Right cardiac atrium (tissue), 5 donors: ENCODE measurements around the gene NSMF. TPM values are rescaled to one million over a fixed set of nuclear protein-coding genes. Genes with fewer than 3 reads are reported as not detected.

Experiments
- ATAC-seq, 2 donors: fragments of 200-7000 bp; cut with Tn5 transposase; one replicate each; pipeline versions ENCODE4 v1.8.0 to v1.9.1; 2020; ENCODE audit warnings: moderate library complexity in 2 of 2, mild to moderate bottlenecking in 1 of 2
- DNase-seq, 3 donors: peaks; one replicate each; pipeline ENCODE4 v3.0.0-alpha.2; 2020
- H3K27ac ChIP-seq: one replicate; pipeline ENCODE4 v1.5.1; 2013; ENCODE audit warnings: mild to moderate bottlenecking, low read length, control low read depth, moderate library complexity
- H3K27me3 ChIP-seq: one replicate; pipeline ENCODE4 v1.6.1; 2013; ENCODE audit not compliant: control insufficient read depth, insufficient read depth
- H3K4me1 ChIP-seq: one replicate; pipeline ENCODE4 v1.6.1; 2013; ENCODE audit warnings: low read length; ENCODE audit not compliant: control insufficient read depth, insufficient read depth
- H3K4me3 ChIP-seq: one replicate; pipeline ENCODE4 v1.5.1; 2013; ENCODE audit warnings: low read length, control low read depth
- H3K9me3 ChIP-seq: one replicate; pipeline ENCODE4 v1.6.1; 2013; ENCODE audit warnings: low read length; ENCODE audit not compliant: control insufficient read depth
- WGBS: extraction: QIAGEN DNeasy Blood & Tissue Kit; methylation state at CpG from one replicate; pipeline ENCODE4 v1.1.7; 2013; 5-methylcytosine and 5-hydroxymethylcytosine counted together
- intact Hi-C, 4 donors: fragments of 100-400 bp; cut with DNase I; formaldehyde crosslinking; loops; one replicate each; pipeline versions ENCODE4 v1.11.0 to v1.14.0; 2022 to 2023
- polyA plus RNA-seq: library from polyadenylated mRNA; stranded (reverse); fragments of 200-250 nt; gene quantifications from one replicate; pipeline ENCODE4 v1.2.3, GENCODE V29; 2013
- total RNA-seq, 4 donors: library from RNA; stranded (reverse); fragmentation: NEBNext Ultra II Directional; extraction: Animal tissue kit (Norgen Biotek cat#: 25700); gene quantifications; one replicate each; pipeline ENCODE4 v1.2.1, GENCODE V29; 2021
- donor health status: healthy with polysubstance abuse.
- donor health status: DM: no; HTN: yes; CAD: no.
- donor health status: DM: no; HTN: no; CAD: no.
- donor health status: DM: no; HTN: yes; CAD: no; lungs with severe emphysema.
- donor health status: DM: yes; HTN: yes; CAD: no.

NSMF gene
- total and polyA plus RNA-seq, 5 donors, result 12.4 to 25.5 (median 18.8) TPM

GRCh38 chr9:137490532-137491186 is 31.5 kb upstream of the NSMF start:
- Histone ChIP-seq H3K4me1 (no peaks in the 10 kb centered on the region), H3K4me3 (no peak overlapping the region), H3K9me3 (no peaks in the 10 kb centered on the region), H3K27ac (no peak overlapping the region), H3K27me3 (no peaks in the 10 kb centered on the region)
- DNase-seq (no peak), ATAC-seq (no peak)
- 89% methylated on average over 9 of the region's 9 CpGs for WGBS
- intact Hi-C loops, result no loop called here

GRCh38 chr9:137488906-137489305 is 29.8 kb upstream of the NSMF start:
- no peak overlapping the region for H3K27ac ChIP-seq
- intact Hi-C loops, result no loop called here
- no peaks in the 10 kb centered on the region for H3K9me3 ChIP-seq
- 94% methylated on average over 6 of the region's 6 CpGs for WGBS
- H3K4me1 ChIP-seq, result no peaks in the 10 kb centered on the region
- ATAC-seq, result no peak
- H3K27me3 ChIP-seq, result no peaks in the 10 kb centered on the region
- DNase-seq, result no peak
- no peak overlapping the region for H3K4me3 ChIP-seq

- DNase-seq, result peak in 1 of 3 donors; percentile 15
- Histone ChIP-seq H3K9me3 (no peaks in the 10 kb centered on the region), H3K4me3 (no peak overlapping the region), H3K4me1 (no peaks in the 10 kb centered on the region), H3K27me3 (no peaks in the 10 kb centered on the region), H3K27ac (no peak overlapping the region)
- ATAC-seq, result no peak
- intact Hi-C loops, result no loop called here
- 81% methylated on average over 6 of the region's 6 CpGs for WGBS
Measured at GRCh38 chr9:137488327-137488653, 29.2 kb upstream of the NSMF start.

GRCh38 chr9:137487454-137488326 is 28.6 kb upstream of the NSMF start:
- no peak overlapping the region for H3K4me3 ChIP-seq
- intact Hi-C loops, result no loop called here
- DNase-seq (peak in 1 of 3 donors; percentile 40), ATAC-seq (no peak)
- no peaks in the 10 kb centered on the region for H3K27me3 ChIP-seq
- WGBS, result 67% methylated on average over 41 of the region's 41 CpGs
- no peak overlapping the region for H3K27ac ChIP-seq
- H3K4me1 ChIP-seq, result no peaks in the 10 kb centered on the region
- H3K9me3 ChIP-seq, result no peaks in the 10 kb centered on the region

GRCh38 chr9:137486545-137487453 is 27.7 kb upstream of the NSMF start:
- DNase-seq (peak in 1 of 3 donors; percentile 20), ATAC-seq (no peak)
- intact Hi-C loops, result no loop called here
- H3K27ac ChIP-seq, result no peak overlapping the region
- WGBS, result 78% methylated on average over 35 of the region's 35 CpGs
- no peak overlapping the region for H3K4me3 ChIP-seq
- H3K27me3 ChIP-seq, result no peaks in the 10 kb centered on the region
- H3K9me3 ChIP-seq, result no peaks in the 10 kb centered on the region
- H3K4me1 ChIP-seq, result no peaks in the 10 kb centered on the region

- no peaks in the 10 kb centered on the region for H3K4me1 ChIP-seq
- intact Hi-C loops, result no loop called here
- H3K4me3 ChIP-seq, result no peak overlapping the region
- no peak overlapping the region for H3K27ac ChIP-seq
- DNase-seq (peak in 1 of 3 donors; percentile 17), ATAC-seq (no peak)
- no peaks in the 10 kb centered on the region for H3K9me3 ChIP-seq
- no peaks in the 10 kb centered on the region for H3K27me3 ChIP-seq
- 89% methylated on average over 15 of the region's 15 CpGs for WGBS
Measured at GRCh38 chr9:137486141-137486490, 27.0 kb upstream of the NSMF start.

GRCh38 chr9:137485343-137486140 is 26.4 kb upstream of the NSMF start:
- Histone ChIP-seq H3K4me3 (no peak overlapping the region), H3K4me1 (no peaks in the 10 kb centered on the region), H3K27me3 (no peaks in the 10 kb centered on the region), H3K9me3 (no peaks in the 10 kb centered on the region), H3K27ac (no peak overlapping the region)
- ATAC-seq (no peak), DNase-seq (peak in 1 of 3 donors; percentile 31)
- WGBS, result 91% methylated on average over 26 of the region's 26 CpGs
- intact Hi-C loops, result no loop called here

GRCh38 chr9:137484551-137485315 is 25.6 kb upstream of the NSMF start:
- H3K4me3 ChIP-seq, result no peak overlapping the region
- H3K4me1 ChIP-seq, result no peaks in the 10 kb centered on the region
- ATAC-seq (no peak), DNase-seq (peak in 1 of 3 donors; percentile 33)
- no peak overlapping the region for H3K27ac ChIP-seq
- H3K9me3 ChIP-seq, result no peaks in the 10 kb centered on the region
- H3K27me3 ChIP-seq, result no peaks in the 10 kb centered on the region
- WGBS, result 91% methylated on average over 27 of the region's 27 CpGs
- intact Hi-C loops, result no loop called here

- 72% methylated on average over 26 of the region's 26 CpGs for WGBS
- DNase-seq (peak in 2 of 3 donors; percentile 58 to 71), ATAC-seq (peak; percentile 45 to 49)
- Histone ChIP-seq H3K4me1 (no peaks in the 10 kb centered on the region), H3K27ac (no peak overlapping the region), H3K9me3 (no peaks in the 10 kb centered on the region), H3K27me3 (no peaks in the 10 kb centered on the region), H3K4me3 (no peak overlapping the region)
- intact Hi-C loops, result no loop called here
Measured at GRCh38 chr9:137482094-137482781, 23.1 kb upstream of the NSMF start.
